GM18507 (cell line): ENCODE results near the gene HOXC6.
"Not testable (repeated sequence)": the region's sequence is repeated elsewhere in the genome, so short reads cannot be mapped to it uniquely, and the experiment has no call there.

Experiments
- DNase-seq: peaks from one replicate; pipeline ENCODE4 v3.0.0; 2011; ENCODE audit warnings: low read depth; ENCODE audit not compliant: insufficient read length; ENCODE audit errors: extremely low spot score
- FAIRE-seq: peaks from 2 replicates; lab custom pipeline; 2011; peaks lifted over from hg19 to GRCh38; lab: Jason Lieb, UNC

The HOXC6 gene

DNA sequence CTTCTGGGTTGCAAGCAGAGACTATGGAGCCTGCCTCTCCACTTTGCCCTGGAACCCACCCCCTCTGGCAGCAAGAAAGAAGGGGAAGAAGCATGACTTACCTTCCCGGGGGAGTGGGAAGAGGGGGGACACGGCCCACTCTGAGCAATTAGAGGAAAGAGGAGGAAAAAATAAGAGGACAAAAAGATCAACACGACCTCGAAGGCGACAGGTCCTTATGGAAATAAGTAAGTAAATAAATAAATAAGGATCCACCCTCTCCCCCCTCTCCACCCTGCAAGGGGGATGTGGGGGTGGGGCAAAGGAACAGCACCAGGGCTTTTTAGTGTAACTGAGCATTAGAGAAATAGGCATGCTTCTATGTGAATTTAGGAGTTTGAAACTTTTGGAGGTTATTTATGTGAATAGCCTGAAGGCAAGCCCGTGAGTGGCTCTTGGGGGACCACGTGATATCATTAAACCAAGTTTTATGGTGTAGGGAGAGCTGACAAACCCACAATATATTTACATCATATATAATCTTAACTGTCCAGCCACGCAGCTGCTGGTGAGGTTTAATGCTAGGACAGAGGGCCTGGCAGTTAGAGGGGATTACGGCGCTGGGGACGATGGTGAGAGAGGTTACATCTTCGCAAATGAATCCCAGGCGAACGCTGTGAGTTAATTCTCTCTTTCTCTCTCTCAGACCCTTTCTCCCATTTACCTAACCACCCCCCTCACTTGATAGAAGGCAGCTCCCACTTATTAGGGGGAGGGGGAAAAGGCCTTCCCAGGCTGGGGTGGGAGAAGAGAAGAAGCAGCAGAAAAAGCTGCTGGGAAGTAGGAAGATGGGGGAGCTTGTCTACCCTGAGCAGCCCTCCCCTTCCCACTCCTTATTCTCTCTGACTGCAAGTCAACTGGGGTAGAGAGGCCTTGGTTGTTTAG lies 9.4 kb downstream of the HOXC6 start:
- DNase-seq: no peak
- FAIRE-seq: no peak

DNA sequence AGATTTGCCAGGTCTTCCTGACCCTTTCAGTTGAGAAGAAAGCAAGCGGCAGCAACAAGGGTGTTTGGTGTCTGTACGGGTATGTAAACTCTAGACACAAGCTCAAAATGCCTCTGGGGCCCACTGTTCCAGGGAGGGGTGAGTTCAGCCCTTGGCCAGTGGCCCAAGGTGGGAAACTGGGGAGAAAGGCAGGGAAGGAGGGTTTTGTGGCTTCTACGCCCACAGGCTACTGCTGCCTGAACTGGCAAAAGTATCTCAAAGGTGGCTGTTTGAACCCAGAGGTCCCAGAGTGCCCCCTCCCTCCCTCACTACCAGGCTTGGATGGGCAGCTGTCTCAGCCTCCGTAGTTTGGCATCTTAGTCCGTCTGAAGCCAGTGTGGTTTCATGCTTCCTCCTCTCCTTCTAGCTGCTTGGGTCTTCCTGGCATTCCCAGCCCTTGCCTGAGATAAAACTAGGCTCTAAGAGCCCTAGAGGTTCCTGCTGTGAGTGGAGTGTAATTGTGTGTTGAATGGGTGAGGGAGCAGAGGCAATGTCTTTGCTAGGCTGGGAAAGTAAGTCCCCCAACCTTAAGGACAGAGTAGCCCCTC lies 10.1 kb downstream of the HOXC6 start:
- FAIRE-seq (no peak), DNase-seq (no peak)

DNA sequence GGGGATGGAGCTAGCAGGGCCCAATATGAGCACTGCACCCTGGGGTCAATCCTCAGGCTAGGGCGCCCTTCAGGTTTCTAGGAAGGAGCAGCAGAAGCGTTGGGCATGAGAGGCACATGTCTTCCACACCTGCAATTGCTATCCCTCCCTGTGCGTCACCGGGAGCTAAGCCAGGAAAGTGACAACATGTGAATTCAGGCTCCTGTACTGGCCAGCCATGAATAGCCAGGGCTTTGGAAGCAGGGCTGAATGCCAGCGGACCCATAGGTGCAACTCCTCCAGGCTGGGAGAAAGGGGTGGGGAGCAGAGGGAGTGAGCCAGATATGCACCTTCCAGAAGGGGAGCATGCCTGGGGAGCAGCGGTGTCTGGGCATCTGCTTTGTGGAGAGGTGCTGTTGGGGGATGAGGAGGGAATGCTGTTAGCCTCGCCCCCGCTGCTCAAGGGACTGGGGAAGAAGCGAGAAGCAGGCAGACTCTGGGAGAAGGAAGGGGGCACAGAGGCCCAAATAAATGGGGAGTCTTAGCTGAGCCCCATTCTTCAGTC lies 10.7 kb downstream of the HOXC6 start:
- no peak for FAIRE-seq
- no peak for DNase-seq

DNA sequence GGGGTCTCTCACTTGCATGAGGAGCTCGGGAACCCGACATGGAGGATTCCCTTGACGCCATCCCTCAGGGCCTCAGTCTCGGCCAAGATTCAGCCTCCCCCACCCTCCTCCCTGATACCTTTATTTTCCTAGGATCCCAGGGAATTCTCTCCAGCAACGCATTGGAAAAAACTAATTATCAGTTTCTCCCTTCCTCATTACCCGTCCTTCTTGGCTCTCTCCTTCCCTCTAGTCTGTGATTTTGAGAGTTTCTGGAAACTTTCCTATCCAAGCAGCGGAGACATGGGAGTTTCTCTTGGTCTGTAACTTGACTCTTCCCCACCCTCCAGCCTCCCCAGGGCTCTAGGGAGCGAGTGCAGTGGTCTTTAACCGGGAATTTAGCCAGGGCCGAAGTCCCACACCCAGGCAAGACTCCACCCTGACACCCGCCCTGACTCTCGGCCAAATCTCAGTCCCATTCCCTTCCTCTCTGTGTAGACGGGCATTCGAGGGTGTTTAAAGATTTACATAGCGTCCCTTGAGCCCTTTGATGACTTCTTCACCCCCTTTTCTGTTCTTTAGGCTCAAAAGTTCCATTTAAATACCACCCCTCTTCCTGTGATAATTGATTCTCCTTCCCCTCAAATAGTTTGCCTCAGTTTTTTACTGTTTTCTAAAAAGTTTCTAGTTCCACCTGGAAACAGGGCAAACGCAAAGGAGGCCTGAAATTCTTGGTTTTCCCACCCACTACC lies 11.3 kb downstream of the HOXC6 start:
- DNase-seq (no peak), FAIRE-seq (no peak)

DNA sequence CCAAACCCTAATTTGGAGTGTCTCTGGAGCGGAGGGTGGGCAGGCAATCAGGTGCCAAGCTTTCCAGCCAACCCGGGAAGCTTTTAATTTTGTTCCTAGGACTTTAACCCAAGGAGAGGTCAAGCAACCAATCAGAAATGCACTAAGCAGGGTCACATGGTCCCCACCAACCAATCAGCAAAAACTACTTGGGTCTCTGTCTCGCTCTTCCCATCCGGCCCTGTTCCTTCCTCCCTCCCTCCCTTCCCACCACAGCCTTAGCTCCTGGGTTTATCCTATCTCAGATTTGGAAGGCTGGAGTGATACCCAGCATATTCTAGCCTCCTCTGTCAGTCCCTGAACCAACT lies 11.9 kb downstream of the HOXC6 start:
- FAIRE-seq (no peak), DNase-seq (no peak)

DNA sequence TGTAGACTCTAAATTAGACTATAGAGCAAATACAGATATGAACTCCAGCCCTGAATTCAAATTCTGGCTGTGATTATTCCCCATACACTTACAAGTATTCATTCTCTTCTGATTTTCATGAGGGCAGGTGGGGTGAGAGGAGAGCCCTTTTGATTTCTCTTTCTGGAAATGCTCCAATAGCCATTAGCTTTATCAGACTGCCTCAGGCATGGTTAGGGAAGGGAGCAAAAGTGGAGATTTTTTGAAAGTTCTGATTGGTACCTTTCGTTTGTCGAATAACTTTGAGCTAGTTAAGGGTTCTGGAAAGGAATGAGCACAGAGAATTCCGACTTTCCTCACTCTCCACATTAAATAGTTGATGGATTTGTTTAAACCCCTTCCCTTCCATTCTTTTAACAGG lies 12.4 kb downstream of the HOXC6 start:
- no peak for DNase-seq
- no peak for FAIRE-seq

DNA sequence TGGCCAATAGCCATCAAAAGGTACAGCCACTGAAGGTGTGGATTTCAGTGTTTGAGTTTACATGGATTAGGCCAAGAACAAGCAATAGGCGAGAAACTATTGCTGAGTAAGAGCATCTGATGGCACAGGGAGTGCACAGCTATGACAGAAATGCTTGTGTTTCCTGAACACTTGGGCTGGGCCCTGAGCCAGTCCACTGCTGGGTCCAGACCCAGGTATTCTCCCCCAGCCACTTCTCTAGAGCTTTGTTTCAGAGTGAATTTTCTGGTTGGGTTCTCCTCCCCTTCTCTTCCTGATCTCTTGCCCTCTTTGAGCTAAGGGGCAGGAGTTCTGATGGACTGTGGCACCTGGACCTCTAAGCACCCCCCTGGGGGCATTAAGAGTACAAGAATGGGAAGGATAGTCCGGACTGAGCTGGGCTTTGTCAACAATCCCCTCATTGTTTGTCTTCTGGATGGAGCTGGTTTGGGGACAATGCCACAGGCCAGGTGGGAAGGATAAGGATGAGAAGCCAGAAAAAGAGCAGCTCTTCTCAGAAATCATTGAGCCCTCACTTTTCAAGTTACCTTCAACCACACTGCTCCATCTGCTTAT lies 13.0 kb downstream of the HOXC6 start:
- FAIRE-seq (no peak), DNase-seq (no peak)

DNA sequence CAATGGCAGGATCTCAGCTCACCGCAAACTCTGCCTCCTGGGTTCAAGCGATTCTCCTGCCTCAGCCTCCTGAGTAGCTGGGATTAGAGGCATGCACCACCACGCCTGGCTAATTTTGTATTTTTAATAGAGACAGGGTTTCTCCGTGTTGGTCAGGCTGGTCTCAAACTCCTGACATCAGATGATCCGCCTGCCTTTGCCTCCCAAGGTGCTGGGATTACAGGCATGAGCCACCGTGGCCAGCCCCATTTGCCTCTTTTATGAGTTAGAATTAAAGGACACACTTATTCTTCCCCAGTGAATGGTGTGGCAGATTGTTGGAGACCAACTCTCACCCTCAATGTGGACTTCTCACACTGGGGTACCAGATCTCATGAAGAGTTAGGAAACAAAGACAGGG lies 13.8 kb downstream of the HOXC6 start:
- FAIRE-seq, DNase-seq: not testable (repeated sequence)

DNA sequence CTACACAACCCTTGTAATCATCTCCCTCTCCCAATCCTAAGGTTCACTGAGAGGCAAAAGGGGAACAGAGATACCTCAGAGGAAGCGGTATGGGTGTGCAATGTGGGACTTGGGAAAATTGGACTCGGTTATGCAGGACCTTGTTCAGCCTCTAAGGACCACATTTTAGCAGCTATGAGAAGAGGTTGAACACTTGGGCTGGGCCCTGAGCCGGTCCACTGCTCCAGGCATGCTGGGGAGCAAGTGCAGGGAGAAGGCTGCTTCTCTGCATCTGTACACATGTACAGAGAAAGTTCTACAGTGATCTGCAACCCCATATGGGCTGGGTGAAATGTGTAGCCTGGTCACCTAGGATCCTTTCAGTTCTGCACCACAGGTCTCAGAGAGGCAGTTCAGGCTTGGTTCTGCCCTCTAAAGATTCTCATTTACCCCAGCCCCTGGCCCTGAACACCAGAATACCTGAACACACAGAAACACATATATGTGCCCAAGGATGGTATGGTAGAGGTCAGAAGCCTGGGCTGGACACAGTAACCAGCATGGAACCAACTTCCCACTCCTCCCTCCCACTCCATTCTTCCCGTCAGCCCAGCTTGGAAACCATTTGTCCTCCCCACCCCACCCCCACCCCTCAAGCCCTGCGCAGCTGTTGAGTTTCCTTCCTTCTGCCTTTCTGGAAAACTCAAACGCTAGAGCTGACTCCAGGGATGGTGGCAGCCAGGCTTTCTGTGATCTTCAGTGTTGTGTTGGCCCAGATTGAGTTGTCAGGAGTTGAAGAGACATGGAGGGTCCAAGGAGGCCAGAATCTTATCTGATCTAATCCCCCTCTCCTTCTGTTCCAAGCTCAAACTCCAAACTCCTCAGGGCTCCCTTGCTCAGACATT lies 15.0 kb downstream of the HOXC6 start:
- FAIRE-seq (no peak), DNase-seq (no peak)

DNA sequence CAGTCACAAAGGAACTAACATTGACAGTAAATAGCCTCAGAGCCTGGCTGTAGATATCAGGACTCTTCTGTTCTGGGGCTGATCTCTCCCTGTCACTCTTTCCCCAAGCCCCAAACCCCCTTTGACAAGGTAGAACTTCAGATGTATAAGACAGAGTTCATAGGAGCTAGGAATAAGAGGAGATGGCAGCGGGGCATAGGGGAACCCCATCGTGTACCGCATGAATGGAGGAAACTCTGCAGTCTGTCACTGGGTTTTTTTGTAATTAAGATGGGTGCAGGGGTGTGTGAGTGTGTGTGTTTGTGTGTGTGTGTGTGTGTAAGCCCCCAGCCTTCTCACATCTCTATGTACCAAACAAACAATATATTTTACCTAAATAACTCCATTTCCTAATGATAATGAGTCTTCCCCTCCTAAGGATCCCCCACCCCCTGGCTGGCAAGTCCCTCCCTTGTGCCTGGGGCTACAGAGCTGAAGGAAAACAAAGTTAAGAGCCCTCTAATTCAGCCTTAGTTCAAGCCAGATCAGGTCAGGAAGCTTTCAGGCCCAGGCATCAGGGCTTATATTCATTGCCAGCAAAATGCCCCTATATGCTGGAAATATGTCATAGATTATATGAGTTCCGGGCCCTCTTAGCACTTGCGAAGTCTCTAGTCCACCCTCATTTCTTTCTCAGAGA lies 16.3 kb downstream of the HOXC6 start:
- FAIRE-seq: no peak

DNA sequence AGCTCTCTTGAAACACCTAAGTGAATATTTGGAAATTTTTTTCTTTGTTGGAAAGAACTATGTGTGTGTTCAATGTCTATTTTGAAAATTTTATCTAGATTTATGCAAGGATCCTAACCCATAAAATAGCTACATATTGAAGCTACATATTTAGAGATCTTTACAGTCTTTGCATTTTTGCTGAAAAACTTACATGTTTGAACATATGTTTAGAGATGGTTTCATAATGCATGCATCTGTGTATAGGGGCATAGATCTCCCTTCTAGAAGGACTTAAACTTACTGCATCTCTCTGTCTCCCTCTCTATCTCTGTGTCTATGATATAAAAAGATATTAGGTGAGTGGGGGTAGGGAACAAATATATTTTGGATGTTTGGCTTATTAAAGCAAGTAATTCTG lies 17.2 kb downstream of the HOXC6 start:
- no peak for DNase-seq
- no peak for FAIRE-seq

More for the DNA sequence above, 16.3 kb downstream of the HOXC6 start:
- DNase-seq: no peak

DNA sequence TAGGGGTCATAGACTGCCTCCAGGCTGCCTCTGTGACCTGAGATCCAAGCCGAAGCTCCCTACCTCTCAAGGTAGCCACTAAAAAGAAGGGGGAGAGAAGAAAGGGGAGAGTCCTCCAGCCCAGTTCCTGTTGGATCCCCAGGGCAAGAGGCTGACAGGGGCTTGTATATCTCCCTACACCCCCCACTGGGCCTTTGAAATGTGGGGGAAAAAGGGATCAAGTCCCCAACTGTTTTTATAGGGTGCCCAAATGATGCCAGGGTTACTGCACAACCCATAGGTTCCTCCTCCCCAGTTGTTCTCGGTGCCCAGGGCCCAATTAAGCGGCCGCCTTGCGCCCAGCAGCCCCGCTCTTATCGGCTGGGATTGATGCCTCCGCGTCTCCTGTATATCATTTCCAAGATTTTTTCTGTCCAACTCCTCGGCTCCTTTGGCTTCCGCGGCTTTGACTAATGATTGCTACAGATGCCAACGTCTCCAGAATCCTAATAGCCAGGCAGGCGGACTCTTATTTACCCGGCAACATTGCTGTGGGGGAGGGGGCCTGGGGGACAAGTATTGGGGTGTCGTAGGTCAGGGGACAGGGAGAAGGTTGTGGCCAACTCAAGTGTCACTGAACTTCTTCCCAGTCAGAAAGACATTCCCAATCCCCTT lies 17.8 kb downstream of the HOXC6 start:
- DNase-seq: no peak
- FAIRE-seq: no peak

DNA sequence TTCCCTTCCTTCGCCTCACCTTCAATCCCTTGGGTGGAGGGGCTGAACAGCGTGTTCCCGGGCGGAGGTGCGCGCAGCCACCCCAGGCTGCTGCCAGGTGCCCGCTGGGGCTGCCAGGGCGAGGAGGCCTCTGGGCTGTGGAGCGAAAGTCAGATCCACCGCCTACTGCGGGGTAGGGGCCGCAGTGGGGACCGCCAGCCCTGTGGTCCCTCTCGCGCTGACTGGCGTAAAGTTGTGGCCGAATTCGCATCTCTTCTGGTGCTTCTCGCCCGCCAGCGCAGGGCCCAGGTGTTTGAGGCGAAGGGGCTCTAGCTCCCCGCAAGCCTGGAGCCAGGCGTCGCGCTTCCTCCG lies 18.5 kb downstream of the HOXC6 start:
- FAIRE-seq (no peak), DNase-seq (no peak)

DNA sequence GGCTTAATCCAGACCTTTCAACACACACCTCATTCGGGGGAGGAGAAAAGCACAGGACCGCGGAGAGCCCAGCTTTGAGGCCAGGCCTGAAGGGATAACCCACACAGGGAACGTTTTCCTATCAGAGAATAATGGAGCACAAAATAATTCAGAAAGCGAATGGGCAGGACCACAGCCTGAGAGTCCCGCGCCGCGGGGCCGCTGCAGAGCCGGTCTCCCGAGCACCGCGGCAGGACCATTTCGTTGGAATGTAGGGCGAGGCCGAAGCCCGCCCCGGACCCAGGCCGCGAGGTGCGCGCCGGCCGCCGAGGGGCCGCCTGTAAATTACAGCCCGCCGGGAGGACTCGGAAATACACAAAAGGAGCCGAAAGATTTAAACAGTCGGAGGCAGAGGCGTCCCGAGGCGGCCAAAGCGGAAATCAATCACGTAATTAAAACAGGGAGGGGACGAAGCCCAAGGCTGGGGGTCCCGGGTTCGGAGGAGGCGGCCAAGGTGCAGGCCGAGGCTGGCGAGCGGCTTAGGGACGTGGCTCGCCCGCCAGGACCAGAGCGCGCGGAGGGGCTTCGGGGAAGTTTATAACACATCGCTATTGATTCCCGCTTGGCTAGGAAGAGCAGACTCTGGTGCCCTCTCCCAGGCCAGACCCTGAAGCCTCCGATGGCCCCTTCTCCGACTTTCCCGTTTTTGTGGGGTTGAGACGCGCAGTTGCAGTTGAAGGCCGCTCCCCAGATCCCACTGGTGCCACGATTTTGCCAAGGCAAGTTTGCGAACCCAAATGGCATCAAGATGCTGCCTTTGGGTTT lies 19.1 kb downstream of the HOXC6 start:
- no peak for DNase-seq
- no peak for FAIRE-seq

DNA sequence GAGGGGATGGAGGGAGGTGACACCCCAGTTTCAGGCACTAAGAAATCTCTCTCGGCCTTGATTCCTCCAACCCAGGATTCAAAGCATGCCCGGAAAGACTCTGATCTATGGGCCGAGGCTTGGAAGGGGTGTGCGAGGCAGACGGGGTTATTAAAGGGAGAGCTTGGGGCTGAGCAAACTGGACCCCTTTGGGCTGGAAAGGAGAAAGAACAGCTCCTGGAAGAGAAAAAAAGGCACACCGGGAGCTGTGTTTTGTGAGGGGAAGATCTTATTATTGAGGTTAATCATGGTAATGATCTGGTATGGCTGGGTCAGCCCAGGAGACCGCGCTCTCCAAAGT lies 19.7 kb downstream of the HOXC6 start:
- no peak for DNase-seq
- no peak for FAIRE-seq

DNA sequence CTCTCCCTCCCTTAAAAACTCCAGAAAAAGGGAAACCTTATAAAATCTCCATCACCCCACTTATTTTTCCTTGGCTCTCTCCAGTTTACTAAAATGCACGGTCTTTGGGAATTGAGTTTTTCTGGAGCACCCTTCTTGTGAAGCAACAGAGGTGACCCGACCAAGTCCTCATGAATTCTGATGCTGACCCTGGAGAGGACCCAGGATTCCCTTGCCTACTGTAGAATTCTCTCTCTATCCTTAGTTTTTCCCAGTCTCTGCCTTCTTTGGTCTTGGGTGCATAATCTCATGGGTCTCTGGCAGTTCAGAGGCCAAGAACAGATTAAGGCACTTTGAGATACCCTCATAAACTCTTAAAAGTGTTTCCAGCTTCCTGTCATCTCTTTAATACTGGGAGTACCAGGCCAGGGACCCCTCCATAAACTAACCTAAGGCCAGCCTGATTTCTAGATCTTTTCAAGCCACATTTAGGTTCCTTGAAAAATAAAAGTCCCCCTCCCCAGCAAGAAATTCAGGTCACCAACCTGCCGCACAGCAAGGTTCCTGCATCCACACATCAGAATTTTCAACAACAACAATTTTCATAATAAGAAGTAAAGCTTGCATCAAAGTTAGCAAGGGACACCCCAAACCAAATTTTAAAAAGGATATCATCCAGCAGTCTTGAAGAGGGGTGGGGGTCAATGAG lies 20.3 kb downstream of the HOXC6 start:
- DNase-seq (no peak), FAIRE-seq (no peak)

DNA sequence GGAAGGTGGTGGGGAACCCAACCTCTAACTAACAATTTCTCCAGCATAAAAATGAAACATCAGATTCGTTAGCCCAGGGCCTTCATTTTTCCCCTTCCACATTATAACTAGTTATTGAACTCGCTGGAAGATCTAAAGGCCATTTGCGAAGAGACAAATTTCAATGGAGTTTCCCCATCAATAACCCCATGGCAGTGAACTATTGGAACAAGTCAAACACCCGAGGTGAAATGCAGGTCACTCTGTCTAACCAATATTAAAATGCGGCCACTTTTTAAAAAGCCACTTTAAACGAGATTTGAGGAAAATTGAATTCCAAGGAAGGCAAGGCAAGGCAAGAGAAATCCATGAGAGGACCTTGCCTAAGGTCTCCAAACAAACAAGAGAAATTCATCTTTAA lies 20.9 kb downstream of the HOXC6 start:
- DNase-seq (no peak), FAIRE-seq (no peak)
